Endothelial cell of umbilical vein (primary cell): ENCODE results near the gene KRT82.

Experiments used
- EZH2 ChIP-seq: IDR thresholded peaks from 2 replicates; pipeline ENCODE4 v1.6.1; 2012; ENCODE audit warnings: borderline replicate concordance, low read depth, mild to moderate bottlenecking, moderate library complexity, low read length, inconsistent platforms; ENCODE audit not compliant: severe bottlenecking
- JUN ChIP-seq: IDR thresholded peaks from 2 replicates; pipeline ENCODE4 v1.6.1; 2011; ENCODE audit warnings: borderline replicate concordance, low read depth; ENCODE audit not compliant: insufficient read length, insufficient read depth
- POLR2A ChIP-seq: IDR thresholded peaks from 2 replicates; pipeline ENCODE4 v1.6.1; 2012; ENCODE audit warnings: low read depth, mild to moderate bottlenecking, control low read depth, low read length
- POLR2AphosphoS5 ChIP-seq: IDR thresholded peaks from 2 replicates; pipeline ENCODE4 v1.6.1; 2012; ENCODE audit warnings: low read depth, mild to moderate bottlenecking, control low read depth, low read length, moderate library complexity; ENCODE audit not compliant: insufficient read depth
- TF ChIP-seq, protein P1 (sequence below), 2 donors: IDR thresholded peaks; 1 replicate in 1 of 2; 2 replicates in 1 of 2; pipeline ENCODE4 v1.5.1; 2011; ENCODE audit warnings: low read length in 2 of 2, mild to moderate bottlenecking in 2 of 2, moderate library complexity in 2 of 2, control low read depth in 1 of 2, inconsistent platforms in 1 of 2, low read depth in 1 of 2; ENCODE audit not compliant: insufficient read depth in 1 of 2; ENCODE audit errors: extremely low read depth in 1 of 2
- TF ChIP-seq, protein P2 (sequence below): IDR thresholded peaks from 2 replicates; pipeline ENCODE4 v1.6.1; 2011; ENCODE audit not compliant: insufficient read depth, insufficient read length

DNA sequence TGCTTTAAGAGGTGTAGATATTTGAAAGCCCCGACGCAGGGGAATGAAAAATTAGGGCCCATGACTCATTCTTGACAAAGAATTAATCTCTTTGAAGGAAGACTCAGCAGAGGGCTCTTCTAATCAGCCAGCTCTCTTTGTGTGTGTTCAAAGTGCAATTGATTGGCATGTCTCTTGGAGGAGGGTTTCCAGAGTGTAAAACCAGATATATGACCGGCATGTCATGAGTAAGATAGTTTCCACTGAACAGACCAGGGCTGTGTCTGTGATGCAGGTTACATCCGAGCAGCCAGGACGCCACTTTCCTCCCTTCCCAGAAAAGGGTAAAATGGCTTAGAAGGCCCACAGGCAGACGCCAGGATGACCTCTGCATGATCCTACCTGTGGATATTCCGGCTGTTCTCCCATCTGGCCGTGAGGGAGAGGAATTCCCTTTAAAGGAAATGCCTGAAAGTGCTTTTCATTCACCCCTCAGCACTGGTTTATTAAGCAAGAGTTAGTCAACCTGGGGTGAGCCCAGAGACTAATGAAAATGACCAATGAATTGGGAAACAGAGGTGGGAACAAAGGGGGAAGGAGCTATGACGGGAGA lies 35.3 kb upstream of the KRT82 start:
- TF ChIP-seq POLR2A = no peak
- TF ChIP-seq, protein P1, sequence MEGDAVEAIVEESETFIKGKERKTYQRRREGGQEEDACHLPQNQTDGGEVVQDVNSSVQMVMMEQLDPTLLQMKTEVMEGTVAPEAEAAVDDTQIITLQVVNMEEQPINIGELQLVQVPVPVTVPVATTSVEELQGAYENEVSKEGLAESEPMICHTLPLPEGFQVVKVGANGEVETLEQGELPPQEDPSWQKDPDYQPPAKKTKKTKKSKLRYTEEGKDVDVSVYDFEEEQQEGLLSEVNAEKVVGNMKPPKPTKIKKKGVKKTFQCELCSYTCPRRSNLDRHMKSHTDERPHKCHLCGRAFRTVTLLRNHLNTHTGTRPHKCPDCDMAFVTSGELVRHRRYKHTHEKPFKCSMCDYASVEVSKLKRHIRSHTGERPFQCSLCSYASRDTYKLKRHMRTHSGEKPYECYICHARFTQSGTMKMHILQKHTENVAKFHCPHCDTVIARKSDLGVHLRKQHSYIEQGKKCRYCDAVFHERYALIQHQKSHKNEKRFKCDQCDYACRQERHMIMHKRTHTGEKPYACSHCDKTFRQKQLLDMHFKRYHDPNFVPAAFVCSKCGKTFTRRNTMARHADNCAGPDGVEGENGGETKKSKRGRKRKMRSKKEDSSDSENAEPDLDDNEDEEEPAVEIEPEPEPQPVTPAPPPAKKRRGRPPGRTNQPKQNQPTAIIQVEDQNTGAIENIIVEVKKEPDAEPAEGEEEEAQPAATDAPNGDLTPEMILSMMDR (IDR thresholded peaks at IDR 0.05; ENCODE audit: extremely low read depth in 1 of 2, insufficient read depth in 1 of 2, low read depth in 1 of 2, low read length in 2 of 2) = no peak
- no peak for TF ChIP-seq EZH2
- TF ChIP-seq, protein P2, sequence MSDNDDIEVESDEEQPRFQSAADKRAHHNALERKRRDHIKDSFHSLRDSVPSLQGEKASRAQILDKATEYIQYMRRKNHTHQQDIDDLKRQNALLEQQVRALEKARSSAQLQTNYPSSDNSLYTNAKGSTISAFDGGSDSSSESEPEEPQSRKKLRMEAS = no peak
- no peak for TF ChIP-seq JUN
- TF ChIP-seq POLR2AphosphoS5 = no peak
